ENCODE results near the gene RER1.

RER1 gene

DNA sequence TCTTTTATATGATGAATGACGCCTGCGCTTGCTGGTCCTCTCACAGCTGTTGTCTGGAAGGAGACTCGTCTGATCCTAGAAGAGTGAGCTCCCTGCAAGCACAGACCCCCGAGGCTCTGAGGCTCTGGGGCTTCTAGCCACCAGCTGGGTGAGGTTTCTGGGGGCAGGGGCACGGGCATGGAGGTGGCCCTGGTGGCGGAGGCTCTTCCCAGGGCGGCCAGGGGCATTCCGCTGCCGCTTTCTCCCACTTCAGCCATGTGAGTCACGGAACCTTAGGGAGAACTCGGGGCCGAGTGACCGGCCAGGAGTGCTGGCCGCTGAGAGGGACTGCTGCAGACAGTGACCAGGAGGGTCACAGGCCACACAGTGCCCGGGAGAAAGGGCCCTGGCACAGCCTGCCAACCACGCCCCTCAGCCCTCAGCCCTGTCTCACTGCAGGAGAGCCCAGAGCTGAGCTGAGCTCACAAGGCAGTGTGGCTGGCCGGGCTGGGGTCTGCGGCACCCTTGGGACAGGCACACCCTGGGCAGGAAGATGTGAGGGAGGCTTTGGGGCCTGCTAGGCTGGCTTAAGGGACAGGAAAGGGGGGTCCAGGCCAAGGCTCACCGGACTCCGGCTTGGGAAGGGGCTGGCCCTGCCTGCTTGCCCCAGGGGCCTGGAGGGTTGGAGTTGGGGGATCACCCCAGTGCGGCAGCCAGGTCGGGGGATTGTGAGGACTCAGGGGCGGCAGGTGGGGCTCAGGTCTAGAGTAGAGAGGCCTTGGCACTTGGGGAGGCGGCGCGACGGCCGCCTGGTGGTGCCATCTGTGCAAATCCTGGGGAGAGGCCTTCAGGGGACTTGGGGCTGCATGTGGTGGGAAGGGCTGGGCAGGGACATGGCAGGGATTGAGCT, 36.0 kb upstream of the RER1 start:
- TF ChIP-seq, protein P1, sequence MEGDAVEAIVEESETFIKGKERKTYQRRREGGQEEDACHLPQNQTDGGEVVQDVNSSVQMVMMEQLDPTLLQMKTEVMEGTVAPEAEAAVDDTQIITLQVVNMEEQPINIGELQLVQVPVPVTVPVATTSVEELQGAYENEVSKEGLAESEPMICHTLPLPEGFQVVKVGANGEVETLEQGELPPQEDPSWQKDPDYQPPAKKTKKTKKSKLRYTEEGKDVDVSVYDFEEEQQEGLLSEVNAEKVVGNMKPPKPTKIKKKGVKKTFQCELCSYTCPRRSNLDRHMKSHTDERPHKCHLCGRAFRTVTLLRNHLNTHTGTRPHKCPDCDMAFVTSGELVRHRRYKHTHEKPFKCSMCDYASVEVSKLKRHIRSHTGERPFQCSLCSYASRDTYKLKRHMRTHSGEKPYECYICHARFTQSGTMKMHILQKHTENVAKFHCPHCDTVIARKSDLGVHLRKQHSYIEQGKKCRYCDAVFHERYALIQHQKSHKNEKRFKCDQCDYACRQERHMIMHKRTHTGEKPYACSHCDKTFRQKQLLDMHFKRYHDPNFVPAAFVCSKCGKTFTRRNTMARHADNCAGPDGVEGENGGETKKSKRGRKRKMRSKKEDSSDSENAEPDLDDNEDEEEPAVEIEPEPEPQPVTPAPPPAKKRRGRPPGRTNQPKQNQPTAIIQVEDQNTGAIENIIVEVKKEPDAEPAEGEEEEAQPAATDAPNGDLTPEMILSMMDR (IDR thresholded peaks at IDR 0.05), result no peak
- Histone ChIP-seq H3K36me3 (peaks cover 0 to 4% (median 0%) of the 10 kb centered on the region in 3 donors), H3K27me3 (no peaks in the 10 kb centered on the region), H3K4me1 (peaks cover 0 to 33% (median 27%) of the 10 kb centered on the region in 4 donors), H3K4me3 (no peak overlapping the region), H3K27ac (no peak overlapping the region), H3K9me3 (no peaks in the 10 kb centered on the region)
- intact Hi-C loops (cut with DNase I; ENCODE audit: low total_unique reads), result no loop called here
- peak in 1 of 2 donors; percentile 65 for DNase-seq

DNA sequence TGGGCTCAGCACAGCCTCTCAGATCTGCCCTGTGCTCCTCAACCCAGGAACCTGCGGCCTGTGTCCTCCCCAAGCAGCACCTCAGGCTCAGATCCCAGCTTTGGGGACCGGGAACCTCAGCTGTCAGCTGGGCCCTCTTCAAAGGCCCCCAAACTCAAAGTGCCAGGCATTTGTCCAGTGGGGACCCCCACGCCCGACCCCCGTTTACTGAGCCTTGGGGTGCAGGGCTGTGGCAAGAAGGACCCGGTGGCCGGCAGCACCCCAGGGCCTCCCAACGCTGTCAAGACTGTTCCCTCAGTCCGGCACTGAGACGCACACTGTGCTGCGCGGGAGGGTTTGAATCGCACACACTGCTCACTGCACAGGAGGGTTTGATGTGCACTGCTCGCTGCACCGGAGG, 35.2 kb upstream of the RER1 start:
- Histone ChIP-seq H3K27me3 (no peaks in the 10 kb centered on the region), H3K4me1 (peaks cover 0 to 34% (median 30%) of the 10 kb centered on the region in 4 donors), H3K36me3 (peaks cover 0 to 4% (median 0%) of the 10 kb centered on the region in 3 donors), H3K4me3 (no peak overlapping the region), H3K9me3 (no peaks in the 10 kb centered on the region), H3K27ac (no peak overlapping the region)
- DNase-seq, result no peak
- TF ChIP-seq, protein P1 (IDR thresholded peaks at IDR 0.05), result no peak
- intact Hi-C loops (cut with DNase I; ENCODE audit: low total_unique reads), result no loop called here

DNA sequence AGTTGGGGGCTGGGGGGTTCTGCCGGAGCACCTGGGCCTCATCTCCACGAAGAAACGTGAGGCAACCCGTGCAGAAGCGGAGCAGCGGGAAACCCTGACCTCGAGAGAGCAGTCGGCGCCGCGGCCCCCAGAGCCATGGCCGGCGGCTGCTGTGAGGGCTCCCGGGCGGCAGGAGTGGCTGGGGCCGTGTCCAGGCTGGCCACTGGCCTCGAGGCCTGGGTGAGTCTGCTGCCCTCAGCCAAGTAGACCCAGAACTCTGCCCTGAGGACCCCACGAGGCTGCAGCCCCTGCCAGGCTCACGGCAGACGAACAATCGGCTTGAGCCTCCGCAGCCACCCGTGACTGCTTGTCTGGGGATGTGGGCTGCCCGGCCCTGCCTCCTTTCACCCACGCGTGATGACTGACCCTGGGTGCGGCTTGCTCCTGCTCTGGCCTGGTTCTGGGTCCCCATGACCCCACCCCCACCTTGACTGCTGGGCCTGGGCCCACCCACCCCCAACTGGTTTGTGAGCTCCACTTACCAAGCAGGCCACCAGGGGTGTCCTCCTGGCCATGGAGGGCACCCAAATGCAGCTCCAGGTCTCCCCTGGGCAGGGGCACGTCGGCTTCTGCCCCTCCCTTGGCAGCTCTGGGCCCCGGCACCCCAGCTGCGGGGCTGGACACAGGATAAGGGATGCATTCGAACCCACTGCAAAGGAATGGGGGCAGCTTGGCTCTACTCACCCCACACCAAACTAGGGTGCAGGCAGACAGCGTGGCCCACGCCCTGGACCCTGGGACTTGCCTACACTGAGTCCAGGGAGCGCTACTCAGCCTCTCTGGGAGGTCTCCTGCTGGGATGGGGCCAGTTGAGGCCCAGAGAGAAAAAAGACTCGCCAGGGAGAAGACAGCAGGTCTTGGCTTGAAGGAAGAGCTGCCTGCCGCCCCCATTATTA, 34.5 kb upstream of the RER1 start:
- Histone ChIP-seq H3K36me3 (peaks cover 0 to 4% (median 0%) of the 10 kb centered on the region in 3 donors), H3K27me3 (no peaks in the 10 kb centered on the region), H3K9me3 (no peaks in the 10 kb centered on the region), H3K4me1 (peaks cover 0 to 34% (median 30%) of the 10 kb centered on the region in 4 donors), H3K27ac (no peak overlapping the region), H3K4me3 (no peak overlapping the region)
- peak; percentile 10 to 60 for DNase-seq
- TF ChIP-seq, protein P1 (IDR thresholded peaks at IDR 0.05), result no peak
- intact Hi-C loops (cut with DNase I; ENCODE audit: low total_unique reads), result no loop called here

DNA sequence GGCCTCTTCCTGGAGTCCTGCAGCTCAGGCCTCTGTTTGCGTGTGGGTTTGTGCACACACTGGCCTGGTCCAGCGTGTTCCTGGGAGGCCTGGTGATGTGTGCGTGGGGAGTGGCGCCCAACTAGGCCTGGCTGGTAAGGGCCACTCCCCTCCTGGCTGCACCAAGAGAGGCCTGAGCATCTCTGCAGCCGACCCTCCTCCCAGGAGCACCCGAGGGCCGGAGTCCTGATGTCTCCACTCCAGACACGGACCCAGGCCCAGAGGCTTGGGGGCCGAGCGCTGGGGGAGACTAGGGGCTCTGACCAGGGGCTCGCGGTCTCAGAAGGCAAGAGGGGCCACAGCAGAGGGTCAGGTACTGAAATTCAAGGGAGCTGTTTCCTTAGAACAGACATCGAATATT, 33.6 kb upstream of the RER1 start:
- H3K4me3 ChIP-seq, result no peak overlapping the region
- TF ChIP-seq, protein P1 (IDR thresholded peaks at IDR 0.05), result no peak
- peaks cover 0 to 30% (median 25%) of the 10 kb centered on the region in 4 donors for H3K4me1 ChIP-seq
- DNase-seq, result peak in 1 of 2 donors; percentile 41
- no peak overlapping the region for H3K27ac ChIP-seq
- H3K36me3 ChIP-seq, result peaks cover 0 to 4% (median 0%) of the 10 kb centered on the region in 3 donors
- no peaks in the 10 kb centered on the region for H3K27me3 ChIP-seq
- intact Hi-C loops (cut with DNase I; ENCODE audit: low total_unique reads), result no loop called here
- no peaks in the 10 kb centered on the region for H3K9me3 ChIP-seq
